ENCODE measurements around the gene RND3.

The RND3 gene

GRCh38 chr2:150467621-150467963 is 19.9 kb downstream of the RND3 start:
- Histone ChIP-seq H3K36me3 (ENCODE audit: control insufficient read depth in 5 of 5, insufficient read depth in 5 of 5, low read length in 5 of 5) (peaks cover 26 to 45% (median 41%) of the 10 kb centered on the region in 5 donors), H3K27me3 (ENCODE audit: control insufficient read depth in 5 of 5, insufficient read depth in 4 of 5, low read length in 5 of 5) (no peaks in the 10 kb centered on the region), H3K9ac (ENCODE audit: low read length in 5 of 5) (peak overlapping the region in 1 of 5 donors; percentile 26), H3K27ac (ENCODE audit: low read depth, low read length) (peak overlapping the region; percentile 62), H3K4me1 (ENCODE audit: control insufficient read depth in 5 of 5, insufficient read depth in 5 of 5, low read length in 5 of 5) (peaks cover 0 to 21% (median 8%) of the 10 kb centered on the region in 5 donors), H3K9me3 (ENCODE audit: control insufficient read depth in 5 of 5, low read length in 5 of 5) (no peaks in the 10 kb centered on the region), H3K4me3 (ENCODE audit: low read depth in 1 of 5, low read length in 5 of 5) (no peak overlapping the region)

GRCh38 chr2:150466741-150467620 is 20.5 kb downstream of the RND3 start:
- Histone ChIP-seq H3K9ac (ENCODE audit: low read length in 5 of 5) (peak overlapping the region in 2 of 5 donors; percentile 3 to 52), H3K4me3 (ENCODE audit: low read depth in 1 of 5, low read length in 5 of 5) (no peak overlapping the region), H3K36me3 (ENCODE audit: control insufficient read depth in 5 of 5, insufficient read depth in 5 of 5, low read length in 5 of 5) (peaks cover 22 to 39% (median 38%) of the 10 kb centered on the region in 5 donors), H3K27ac (ENCODE audit: low read depth, low read length) (peak overlapping the region; percentile 62), H3K4me1 (ENCODE audit: control insufficient read depth in 5 of 5, insufficient read depth in 5 of 5, low read length in 5 of 5) (peaks cover 0 to 18% (median 8%) of the 10 kb centered on the region in 5 donors), H3K9me3 (ENCODE audit: control insufficient read depth in 5 of 5, low read length in 5 of 5) (no peaks in the 10 kb centered on the region), H3K27me3 (ENCODE audit: control insufficient read depth in 5 of 5, insufficient read depth in 4 of 5, low read length in 5 of 5) (no peaks in the 10 kb centered on the region)

GRCh38 chr2:150465703-150466569 is 21.5 kb downstream of the RND3 start:
- Histone ChIP-seq H3K4me1 (ENCODE audit: control insufficient read depth in 5 of 5, insufficient read depth in 5 of 5, low read length in 5 of 5) (peaks cover 0 to 16% (median 8%) of the 10 kb centered on the region in 5 donors), H3K9me3 (ENCODE audit: control insufficient read depth in 5 of 5, low read length in 5 of 5) (no peaks in the 10 kb centered on the region), H3K36me3 (ENCODE audit: control insufficient read depth in 5 of 5, insufficient read depth in 5 of 5, low read length in 5 of 5) (peaks cover 14 to 29% (median 28%) of the 10 kb centered on the region in 5 donors), H3K4me3 (ENCODE audit: low read depth in 1 of 5, low read length in 5 of 5) (no peak overlapping the region), H3K27ac (ENCODE audit: low read depth, low read length) (peak overlapping the region; percentile 62), H3K27me3 (ENCODE audit: control insufficient read depth in 5 of 5, insufficient read depth in 4 of 5, low read length in 5 of 5) (no peaks in the 10 kb centered on the region), H3K9ac (ENCODE audit: low read length in 5 of 5) (peak overlapping the region in 1 of 5 donors; percentile 52)

GRCh38 chr2:150464986-150465385 is 22.5 kb downstream of the RND3 start:
- Histone ChIP-seq H3K4me1 (ENCODE audit: control insufficient read depth in 5 of 5, insufficient read depth in 5 of 5, low read length in 5 of 5) (peaks cover 0 to 16% (median 8%) of the 10 kb centered on the region in 5 donors), H3K27me3 (ENCODE audit: control insufficient read depth in 5 of 5, insufficient read depth in 4 of 5, low read length in 5 of 5) (no peaks in the 10 kb centered on the region), H3K4me3 (ENCODE audit: low read depth in 1 of 5, low read length in 5 of 5) (no peak overlapping the region), H3K9me3 (ENCODE audit: control insufficient read depth in 5 of 5, low read length in 5 of 5) (no peaks in the 10 kb centered on the region), H3K27ac (ENCODE audit: low read depth, low read length) (no peak overlapping the region), H3K36me3 (ENCODE audit: control insufficient read depth in 5 of 5, insufficient read depth in 5 of 5, low read length in 5 of 5) (peaks cover 5 to 20% (median 19%) of the 10 kb centered on the region in 5 donors), H3K9ac (ENCODE audit: low read length in 5 of 5) (no peak overlapping the region)

- no peaks in the 10 kb centered on the region for H3K9me3 ChIP-seq (ENCODE audit: control insufficient read depth in 5 of 5, low read length in 5 of 5)
- no peak overlapping the region for H3K9ac ChIP-seq (ENCODE audit: low read length in 5 of 5)
- peaks cover 0 to 13% (median 12%) of the 10 kb centered on the region in 5 donors for H3K36me3 ChIP-seq (ENCODE audit: control insufficient read depth in 5 of 5, insufficient read depth in 5 of 5, low read length in 5 of 5)
- H3K4me1 ChIP-seq (ENCODE audit: control insufficient read depth in 5 of 5, insufficient read depth in 5 of 5, low read length in 5 of 5): peaks cover 0 to 16% (median 8%) of the 10 kb centered on the region in 5 donors
- no peak overlapping the region for H3K4me3 ChIP-seq (ENCODE audit: low read depth in 1 of 5, low read length in 5 of 5)
- H3K27me3 ChIP-seq (ENCODE audit: control insufficient read depth in 5 of 5, insufficient read depth in 4 of 5, low read length in 5 of 5): no peaks in the 10 kb centered on the region
- H3K27ac ChIP-seq (ENCODE audit: low read depth, low read length): no peak overlapping the region
Measured at GRCh38 chr2:150464270-150464669, 23.2 kb downstream of the RND3 start.

GRCh38 chr2:150462770-150463169 is 24.7 kb downstream of the RND3 start:
- Histone ChIP-seq H3K9ac (ENCODE audit: low read length in 5 of 5) (no peak overlapping the region), H3K36me3 (ENCODE audit: control insufficient read depth in 5 of 5, insufficient read depth in 5 of 5, low read length in 5 of 5) (no peaks in the 10 kb centered on the region), H3K27ac (ENCODE audit: low read depth, low read length) (no peak overlapping the region), H3K4me3 (ENCODE audit: low read depth in 1 of 5, low read length in 5 of 5) (no peak overlapping the region), H3K27me3 (ENCODE audit: control insufficient read depth in 5 of 5, insufficient read depth in 4 of 5, low read length in 5 of 5) (no peaks in the 10 kb centered on the region), H3K9me3 (ENCODE audit: control insufficient read depth in 5 of 5, low read length in 5 of 5) (no peaks in the 10 kb centered on the region), H3K4me1 (ENCODE audit: control insufficient read depth in 5 of 5, insufficient read depth in 5 of 5, low read length in 5 of 5) (peaks cover 0 to 15% (median 7%) of the 10 kb centered on the region in 5 donors)

- no peak overlapping the region for H3K9ac ChIP-seq (ENCODE audit: low read length in 5 of 5)
- H3K4me3 ChIP-seq (ENCODE audit: low read depth in 1 of 5, low read length in 5 of 5): no peak overlapping the region
- H3K27me3 ChIP-seq (ENCODE audit: control insufficient read depth in 5 of 5, insufficient read depth in 4 of 5, low read length in 5 of 5): no peaks in the 10 kb centered on the region
- no peaks in the 10 kb centered on the region for H3K4me1 ChIP-seq (ENCODE audit: control insufficient read depth in 5 of 5, insufficient read depth in 5 of 5, low read length in 5 of 5)
- no peak overlapping the region for H3K27ac ChIP-seq (ENCODE audit: low read depth, low read length)
- H3K9me3 ChIP-seq (ENCODE audit: control insufficient read depth in 5 of 5, low read length in 5 of 5): no peaks in the 10 kb centered on the region
- H3K36me3 ChIP-seq (ENCODE audit: control insufficient read depth in 5 of 5, insufficient read depth in 5 of 5, low read length in 5 of 5): no peaks in the 10 kb centered on the region
Measured at GRCh38 chr2:150459281-150459680, 28.2 kb downstream of the RND3 start.

GRCh38 chr2:150450765-150451164 is 36.7 kb downstream of the RND3 start:
- no peak overlapping the region for H3K4me3 ChIP-seq (ENCODE audit: low read depth in 1 of 5, low read length in 5 of 5)
- H3K36me3 ChIP-seq (ENCODE audit: control insufficient read depth in 5 of 5, insufficient read depth in 5 of 5, low read length in 5 of 5): no peaks in the 10 kb centered on the region
- H3K9ac ChIP-seq (ENCODE audit: low read length in 5 of 5): no peak overlapping the region
- H3K9me3 ChIP-seq (ENCODE audit: control insufficient read depth in 5 of 5, low read length in 5 of 5): peaks cover 0 to 3% (median 0%) of the 10 kb centered on the region in 5 donors
- no peak overlapping the region for H3K27ac ChIP-seq (ENCODE audit: low read depth, low read length)
- H3K27me3 ChIP-seq (ENCODE audit: control insufficient read depth in 5 of 5, insufficient read depth in 4 of 5, low read length in 5 of 5): no peaks in the 10 kb centered on the region
- no peaks in the 10 kb centered on the region for H3K4me1 ChIP-seq (ENCODE audit: control insufficient read depth in 5 of 5, insufficient read depth in 5 of 5, low read length in 5 of 5)

- Histone ChIP-seq H3K27me3 (ENCODE audit: control insufficient read depth in 5 of 5, insufficient read depth in 4 of 5, low read length in 5 of 5) (no peaks in the 10 kb centered on the region), H3K9ac (ENCODE audit: low read length in 5 of 5) (no peak overlapping the region), H3K27ac (ENCODE audit: low read depth, low read length) (no peak overlapping the region)
Measured at GRCh38 chr2:150449856-150450255, 37.6 kb downstream of the RND3 start.

GRCh38 chr2:150445398-150445797 is 42.1 kb downstream of the RND3 start:
- H3K4me1 ChIP-seq (ENCODE audit: control insufficient read depth in 5 of 5, insufficient read depth in 5 of 5, low read length in 5 of 5): no peaks in the 10 kb centered on the region
- no peaks in the 10 kb centered on the region for H3K36me3 ChIP-seq (ENCODE audit: control insufficient read depth in 5 of 5, insufficient read depth in 5 of 5, low read length in 5 of 5)

More at GRCh38 chr2:150449856-150450255, 37.6 kb downstream of the RND3 start:
- Histone ChIP-seq H3K4me3 (ENCODE audit: low read depth in 1 of 5, low read length in 5 of 5) (no peak overlapping the region), H3K9me3 (ENCODE audit: control insufficient read depth in 5 of 5, low read length in 5 of 5) (peaks cover 0 to 3% (median 0%) of the 10 kb centered on the region in 5 donors), H3K4me1 (ENCODE audit: control insufficient read depth in 5 of 5, insufficient read depth in 5 of 5, low read length in 5 of 5) (no peaks in the 10 kb centered on the region), H3K36me3 (ENCODE audit: control insufficient read depth in 5 of 5, insufficient read depth in 5 of 5, low read length in 5 of 5) (no peaks in the 10 kb centered on the region)

More at GRCh38 chr2:150445398-150445797, 42.1 kb downstream of the RND3 start:
- Histone ChIP-seq H3K9ac (ENCODE audit: low read length in 5 of 5) (no peak overlapping the region), H3K4me3 (ENCODE audit: low read depth in 1 of 5, low read length in 5 of 5) (no peak overlapping the region), H3K27ac (ENCODE audit: low read depth, low read length) (no peak overlapping the region), H3K9me3 (ENCODE audit: control insufficient read depth in 5 of 5, low read length in 5 of 5) (no peaks in the 10 kb centered on the region), H3K27me3 (ENCODE audit: control insufficient read depth in 5 of 5, insufficient read depth in 4 of 5, low read length in 5 of 5) (no peaks in the 10 kb centered on the region)

All from subcutaneous abdominal adipose tissue (tissue), 5 donors.